Measurements from ENCODE around the gene HSPB1.
A peak's percentile ranks its signal among the peaks of the same experiment; 100 is the strongest.

Gene HSPB1

GRCh38 chr7:76302347-76303201 is at the start of gene HSPB1:
TSS of gene HSPB1 (plus strand) at chr7:76302673. CDS start at chr7:76302713, 40 bp downstream.
- H3K36me3 ChIP-seq (ENCODE audit: insufficient read depth, low read length): peaks cover 12% of the 10 kb centered on the region
- H3K27me3 ChIP-seq (ENCODE audit: control insufficient read depth in 1 of 2, insufficient read depth in 2 of 2, low read length in 2 of 2): no peaks in the 10 kb centered on the region
- no peaks in the 10 kb centered on the region for H3K9me3 ChIP-seq (ENCODE audit: low read length)
- peaks cover 34% of the 10 kb centered on the region for H3K4me1 ChIP-seq (ENCODE audit: insufficient read depth, low read length)
- H3K4me3 ChIP-seq (ENCODE audit: low read depth in 1 of 2, low read length in 2 of 2): peak within 1 kb of the TSS; percentile 87 to 100
- H3K9ac ChIP-seq (ENCODE audit: low read length): peak within 1 kb of the TSS; percentile 92
- peak within 1 kb of the TSS; percentile 99 for H3K27ac ChIP-seq (ENCODE audit: low read depth, low read length)

GRCh38 chr7:76254781-76255180 is 47.7 kb upstream of the HSPB1 start:
- H3K36me3 ChIP-seq (ENCODE audit: insufficient read depth, low read length): no peaks in the 10 kb centered on the region
- peaks cover 5 to 14% of the 10 kb centered on the region in 2 donors for H3K27me3 ChIP-seq (ENCODE audit: control insufficient read depth in 1 of 2, insufficient read depth in 2 of 2, low read length in 2 of 2)
- no peaks in the 10 kb centered on the region for H3K9me3 ChIP-seq (ENCODE audit: low read length)
- H3K4me3 ChIP-seq (ENCODE audit: low read depth in 1 of 2, low read length in 2 of 2): no peak overlapping the region
- H3K4me1 ChIP-seq (ENCODE audit: insufficient read depth, low read length): no peaks in the 10 kb centered on the region
- H3K27ac ChIP-seq (ENCODE audit: low read depth, low read length): no peak overlapping the region
- no peak overlapping the region for H3K9ac ChIP-seq (ENCODE audit: low read length)

GRCh38 chr7:76257973-76258372 is 44.5 kb upstream of the HSPB1 start:
- Histone ChIP-seq H3K4me3 (ENCODE audit: low read depth in 1 of 2, low read length in 2 of 2) (no peak overlapping the region), H3K27me3 (ENCODE audit: control insufficient read depth in 1 of 2, insufficient read depth in 2 of 2, low read length in 2 of 2) (peaks cover 5 to 31% of the 10 kb centered on the region in 2 donors)

DNA sequence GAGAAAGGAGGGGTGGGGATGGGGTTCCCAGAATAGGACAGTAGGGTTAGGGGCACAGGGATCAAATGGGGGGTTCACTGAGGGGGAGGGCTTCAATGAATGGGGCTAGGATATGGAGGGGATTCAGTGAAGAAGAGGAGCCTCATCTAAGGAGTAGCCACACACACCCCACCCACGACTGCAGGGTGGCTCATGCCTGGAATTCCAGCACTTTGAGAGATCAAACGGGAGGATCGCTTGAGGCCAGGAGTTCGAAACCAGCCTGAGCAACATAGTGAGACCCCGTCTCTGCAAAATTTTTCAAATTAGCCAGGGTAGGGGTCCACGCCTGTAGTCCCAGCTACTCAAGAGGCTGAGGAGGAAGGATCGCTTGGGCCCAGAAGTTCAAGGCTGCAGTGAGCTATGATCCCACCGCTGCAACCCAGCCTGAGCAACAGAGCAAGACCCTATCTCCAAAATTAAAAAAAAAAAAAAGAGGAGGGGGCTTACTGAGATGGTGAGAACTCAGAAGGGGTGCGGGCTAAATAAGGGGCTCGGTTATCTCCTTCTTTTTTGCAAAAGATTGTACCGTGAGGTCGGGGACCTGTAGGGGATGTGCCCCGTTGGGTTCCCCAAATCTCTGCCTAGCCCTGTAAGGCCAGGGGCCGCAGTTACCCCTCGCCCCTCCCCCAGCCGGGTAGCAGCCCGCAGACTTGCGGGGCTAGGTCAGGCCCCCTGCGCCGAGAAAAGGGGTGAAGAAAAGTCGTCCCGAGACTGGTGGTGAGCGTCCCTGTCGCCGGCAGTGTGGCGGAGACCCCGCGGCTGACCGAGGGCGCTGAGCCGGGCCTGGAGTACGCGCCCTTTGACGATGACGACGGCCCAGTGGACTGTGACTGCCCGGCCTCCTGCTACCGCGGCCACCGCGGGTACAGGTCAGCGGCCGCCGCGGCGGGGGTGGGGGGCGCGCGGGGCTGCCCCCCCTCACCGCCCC is 43.1 kb upstream of the HSPB1 start:
- no peaks in the 10 kb centered on the region for H3K36me3 ChIP-seq (ENCODE audit: insufficient read depth, low read length)
- no peak overlapping the region for H3K9ac ChIP-seq (ENCODE audit: low read length)
- no peaks in the 10 kb centered on the region for H3K9me3 ChIP-seq (ENCODE audit: low read length)
- H3K27me3 ChIP-seq (ENCODE audit: control insufficient read depth in 1 of 2, insufficient read depth in 2 of 2, low read length in 2 of 2): peaks cover 5 to 31% of the 10 kb centered on the region in 2 donors
- H3K4me3 ChIP-seq (ENCODE audit: low read depth in 1 of 2, low read length in 2 of 2): no peak overlapping the region
- H3K27ac ChIP-seq (ENCODE audit: low read depth, low read length): no peak overlapping the region
- no peaks in the 10 kb centered on the region for H3K4me1 ChIP-seq (ENCODE audit: insufficient read depth, low read length)

More at GRCh38 chr7:76257973-76258372, 44.5 kb upstream of the HSPB1 start:
- no peaks in the 10 kb centered on the region for H3K9me3 ChIP-seq (ENCODE audit: low read length)
- no peaks in the 10 kb centered on the region for H3K36me3 ChIP-seq (ENCODE audit: insufficient read depth, low read length)
- H3K9ac ChIP-seq (ENCODE audit: low read length): no peak overlapping the region
- no peaks in the 10 kb centered on the region for H3K4me1 ChIP-seq (ENCODE audit: insufficient read depth, low read length)
- H3K27ac ChIP-seq (ENCODE audit: low read depth, low read length): no peak overlapping the region

- no peaks in the 10 kb centered on the region for H3K4me1 ChIP-seq (ENCODE audit: insufficient read depth, low read length)
- H3K36me3 ChIP-seq (ENCODE audit: insufficient read depth, low read length): no peaks in the 10 kb centered on the region
- no peak overlapping the region for H3K4me3 ChIP-seq (ENCODE audit: low read depth in 1 of 2, low read length in 2 of 2)
- no peaks in the 10 kb centered on the region for H3K9me3 ChIP-seq (ENCODE audit: low read length)
- H3K27ac ChIP-seq (ENCODE audit: low read depth, low read length): no peak overlapping the region
- no peak overlapping the region for H3K9ac ChIP-seq (ENCODE audit: low read length)
- H3K27me3 ChIP-seq (ENCODE audit: control insufficient read depth in 1 of 2, insufficient read depth in 2 of 2, low read length in 2 of 2): peaks cover 5 to 31% of the 10 kb centered on the region in 2 donors
Measured at GRCh38 chr7:76260171-76260703, 42.2 kb upstream of the HSPB1 start.

GRCh38 chr7:76261329-76261728 is 41.1 kb upstream of the HSPB1 start:
- Histone ChIP-seq H3K4me3 (ENCODE audit: low read depth in 1 of 2, low read length in 2 of 2) (no peak overlapping the region), H3K4me1 (ENCODE audit: insufficient read depth, low read length) (no peaks in the 10 kb centered on the region), H3K9me3 (ENCODE audit: low read length) (no peaks in the 10 kb centered on the region), H3K36me3 (ENCODE audit: insufficient read depth, low read length) (no peaks in the 10 kb centered on the region), H3K9ac (ENCODE audit: low read length) (no peak overlapping the region), H3K27ac (ENCODE audit: low read depth, low read length) (no peak overlapping the region), H3K27me3 (ENCODE audit: control insufficient read depth in 1 of 2, insufficient read depth in 2 of 2, low read length in 2 of 2) (peaks cover 5 to 31% of the 10 kb centered on the region in 2 donors)

- peaks cover 8 to 34% of the 10 kb centered on the region in 2 donors for H3K27me3 ChIP-seq (ENCODE audit: control insufficient read depth in 1 of 2, insufficient read depth in 2 of 2, low read length in 2 of 2)
- no peaks in the 10 kb centered on the region for H3K36me3 ChIP-seq (ENCODE audit: insufficient read depth, low read length)
- H3K9me3 ChIP-seq (ENCODE audit: low read length): no peaks in the 10 kb centered on the region
- no peak overlapping the region for H3K9ac ChIP-seq (ENCODE audit: low read length)
- H3K27ac ChIP-seq (ENCODE audit: low read depth, low read length): no peak overlapping the region
- H3K4me1 ChIP-seq (ENCODE audit: insufficient read depth, low read length): peaks cover 2% of the 10 kb centered on the region
- H3K4me3 ChIP-seq (ENCODE audit: low read depth in 1 of 2, low read length in 2 of 2): no peak overlapping the region
Measured at GRCh38 chr7:76261931-76262330, 40.5 kb upstream of the HSPB1 start.

DNA sequence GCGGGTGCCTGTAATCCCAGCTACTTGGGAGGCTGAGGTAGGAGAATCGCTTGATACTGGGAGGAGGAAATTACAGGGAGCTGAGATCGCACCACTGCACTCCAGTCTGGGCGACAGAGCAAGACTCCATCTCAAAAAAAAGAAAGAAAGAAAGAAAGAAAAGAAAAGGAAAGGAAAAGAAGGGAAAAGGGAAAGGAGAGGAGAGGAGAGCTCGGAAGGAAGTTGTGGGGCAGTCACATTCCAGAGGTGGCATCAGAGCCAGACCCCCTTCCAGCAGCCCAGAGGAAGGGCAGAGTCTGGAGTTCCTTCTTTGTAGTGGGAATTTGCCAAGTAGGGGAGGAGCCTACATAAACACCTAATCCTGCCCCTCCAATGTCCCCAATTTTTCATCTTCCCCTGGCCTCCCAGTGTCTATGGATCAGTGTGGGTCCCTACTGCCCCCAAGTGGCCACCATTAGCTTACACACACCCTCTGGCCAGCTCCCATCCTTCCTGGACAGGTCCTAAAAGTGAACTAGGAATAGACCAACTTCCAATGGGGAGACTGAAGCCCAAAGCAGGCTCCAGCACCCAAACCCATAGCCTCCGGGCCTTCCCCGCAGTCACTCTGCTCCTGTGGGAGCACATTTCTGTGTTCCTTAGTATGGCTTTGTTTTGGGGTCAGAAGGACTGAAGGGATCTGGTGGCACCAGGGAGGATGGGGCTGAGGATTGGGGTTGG is 39.6 kb upstream of the HSPB1 start:
- Histone ChIP-seq H3K4me3 (ENCODE audit: low read depth in 1 of 2, low read length in 2 of 2) (no peak overlapping the region), H3K4me1 (ENCODE audit: insufficient read depth, low read length) (peaks cover 4% of the 10 kb centered on the region), H3K9ac (ENCODE audit: low read length) (no peak overlapping the region), H3K36me3 (ENCODE audit: insufficient read depth, low read length) (no peaks in the 10 kb centered on the region), H3K27me3 (ENCODE audit: control insufficient read depth in 1 of 2, insufficient read depth in 2 of 2, low read length in 2 of 2) (peaks cover 9 to 40% of the 10 kb centered on the region in 2 donors), H3K9me3 (ENCODE audit: low read length) (no peaks in the 10 kb centered on the region), H3K27ac (ENCODE audit: low read depth, low read length) (no peak overlapping the region)

- no peak overlapping the region for H3K9ac ChIP-seq (ENCODE audit: low read length)
- H3K27ac ChIP-seq (ENCODE audit: low read depth, low read length): no peak overlapping the region
- no peaks in the 10 kb centered on the region for H3K9me3 ChIP-seq (ENCODE audit: low read length)
- H3K4me3 ChIP-seq (ENCODE audit: low read depth in 1 of 2, low read length in 2 of 2): no peak overlapping the region
- no peaks in the 10 kb centered on the region for H3K36me3 ChIP-seq (ENCODE audit: insufficient read depth, low read length)
- peaks cover 15 to 34% of the 10 kb centered on the region in 2 donors for H3K27me3 ChIP-seq (ENCODE audit: control insufficient read depth in 1 of 2, insufficient read depth in 2 of 2, low read length in 2 of 2)
- peaks cover 4% of the 10 kb centered on the region for H3K4me1 ChIP-seq (ENCODE audit: insufficient read depth, low read length)
Measured at GRCh38 chr7:76265299-76265698, 37.2 kb upstream of the HSPB1 start.

- Histone ChIP-seq H3K27me3 (ENCODE audit: control insufficient read depth in 1 of 2, insufficient read depth in 2 of 2, low read length in 2 of 2) (peaks cover 15 to 23% of the 10 kb centered on the region in 2 donors), H3K27ac (ENCODE audit: low read depth, low read length) (no peak overlapping the region), H3K9me3 (ENCODE audit: low read length) (no peaks in the 10 kb centered on the region), H3K9ac (ENCODE audit: low read length) (no peak overlapping the region), H3K36me3 (ENCODE audit: insufficient read depth, low read length) (no peaks in the 10 kb centered on the region), H3K4me3 (ENCODE audit: low read depth in 1 of 2, low read length in 2 of 2) (peak overlapping the region in 1 of 2 donors; percentile 18), H3K4me1 (ENCODE audit: insufficient read depth, low read length) (peaks cover 4% of the 10 kb centered on the region)
Measured at GRCh38 chr7:76267107-76267893, 35.2 kb upstream of the HSPB1 start.
